Ectodermal cell (in vitro differentiated cells): Measurements from ENCODE around the gene RBL2.

Experiments
- H3K27ac ChIP-seq: 2 replicates; pipeline ENCODE4 v1.7.0; 2013; ENCODE audit warnings: mild to moderate bottlenecking, low read depth, low read length; ENCODE audit not compliant: insufficient read depth, poor library complexity, severe bottlenecking
- H3K27me3 ChIP-seq: 2 replicates; pipeline ENCODE4 v1.7.0; 2013; ENCODE audit warnings: mild to moderate bottlenecking, low read length; ENCODE audit not compliant: insufficient read depth, control insufficient read depth, poor library complexity, severe bottlenecking
- H3K36me3 ChIP-seq: one replicate; pipeline ENCODE4 v1.7.0; 2013; ENCODE audit warnings: low read length; ENCODE audit not compliant: control insufficient read depth, insufficient read depth
- H3K4me1 ChIP-seq: one replicate; pipeline ENCODE4 v1.7.0; 2013; ENCODE audit warnings: low read length; ENCODE audit not compliant: control insufficient read depth, insufficient read depth
- H3K4me3 ChIP-seq: 2 replicates; pipeline ENCODE4 v1.7.0; 2013; ENCODE audit warnings: low read depth, low read length, control low read depth; ENCODE audit not compliant: insufficient read depth
- H3K9me3 ChIP-seq: 2 replicates; pipeline ENCODE4 v1.7.0; 2013; ENCODE audit warnings: mild to moderate bottlenecking, low read length, moderate library complexity; ENCODE audit not compliant: control insufficient read depth
- WGBS, 2 experiments: methylation state at CpG; one replicate each; pipeline ENCODE4 v1.1.7; 2013; ENCODE audit warnings: missing lambda C conversion rate in 2 of 2; 5-methylcytosine and 5-hydroxymethylcytosine counted together

Gene RBL2

DNA sequence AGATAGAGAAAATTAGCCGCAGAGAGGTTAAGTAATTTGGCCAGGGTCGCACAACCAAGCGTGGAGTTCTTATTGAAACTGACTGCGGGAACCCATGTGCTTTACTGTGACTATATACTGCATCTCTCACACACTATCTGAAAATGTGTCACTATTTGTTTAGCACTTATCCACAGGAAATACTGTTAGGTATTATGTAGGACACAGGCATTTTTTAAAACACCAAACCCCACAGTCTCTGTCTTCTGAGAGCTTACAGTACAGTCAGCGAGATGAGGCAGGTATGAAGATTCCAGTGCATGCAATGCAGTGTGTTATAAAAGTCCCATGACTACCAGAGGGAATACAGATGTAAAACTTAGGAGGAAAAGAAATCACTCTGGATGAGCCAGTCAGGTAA is 11.3 kb downstream of the RBL2 start:
- no peak overlapping the region for H3K27ac ChIP-seq
- H3K4me1 ChIP-seq: no peaks in the 10 kb centered on the region
- H3K27me3 ChIP-seq: no peaks in the 10 kb centered on the region
- no peaks in the 10 kb centered on the region for H3K9me3 ChIP-seq
- WGBS, 2 experiments: 94 to 97% methylated on average over 5 of the region's 5 CpGs
- no peak overlapping the region for H3K4me3 ChIP-seq
- H3K36me3 ChIP-seq: no peaks in the 10 kb centered on the region

DNA sequence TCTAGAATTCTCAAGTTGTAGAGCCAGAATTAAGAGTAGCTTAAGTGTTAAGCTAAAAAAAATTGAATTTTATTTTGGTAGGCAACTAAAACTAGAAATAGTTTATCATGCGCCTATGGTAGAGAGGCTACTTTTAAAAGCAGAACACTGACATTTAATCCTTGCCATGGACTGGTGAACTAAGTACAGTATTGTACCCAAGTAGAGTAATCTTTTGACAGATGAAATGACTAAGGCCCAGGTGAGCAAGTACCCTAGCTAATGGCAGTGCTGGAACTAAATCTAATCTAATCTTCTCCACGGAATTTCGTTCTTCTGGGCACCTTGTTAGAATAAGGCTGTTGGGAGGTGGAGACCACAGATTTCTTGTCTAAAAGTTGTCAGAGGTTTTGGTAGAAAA is 11.8 kb downstream of the RBL2 start:
- Histone ChIP-seq H3K4me1 (no peaks in the 10 kb centered on the region), H3K4me3 (no peak overlapping the region), H3K9me3 (no peaks in the 10 kb centered on the region), H3K27ac (no peak overlapping the region), H3K27me3 (no peaks in the 10 kb centered on the region), H3K36me3 (no peaks in the 10 kb centered on the region)
- WGBS, 2 experiments: 82 to 85% methylated on average over 3 of the region's 3 CpGs

DNA sequence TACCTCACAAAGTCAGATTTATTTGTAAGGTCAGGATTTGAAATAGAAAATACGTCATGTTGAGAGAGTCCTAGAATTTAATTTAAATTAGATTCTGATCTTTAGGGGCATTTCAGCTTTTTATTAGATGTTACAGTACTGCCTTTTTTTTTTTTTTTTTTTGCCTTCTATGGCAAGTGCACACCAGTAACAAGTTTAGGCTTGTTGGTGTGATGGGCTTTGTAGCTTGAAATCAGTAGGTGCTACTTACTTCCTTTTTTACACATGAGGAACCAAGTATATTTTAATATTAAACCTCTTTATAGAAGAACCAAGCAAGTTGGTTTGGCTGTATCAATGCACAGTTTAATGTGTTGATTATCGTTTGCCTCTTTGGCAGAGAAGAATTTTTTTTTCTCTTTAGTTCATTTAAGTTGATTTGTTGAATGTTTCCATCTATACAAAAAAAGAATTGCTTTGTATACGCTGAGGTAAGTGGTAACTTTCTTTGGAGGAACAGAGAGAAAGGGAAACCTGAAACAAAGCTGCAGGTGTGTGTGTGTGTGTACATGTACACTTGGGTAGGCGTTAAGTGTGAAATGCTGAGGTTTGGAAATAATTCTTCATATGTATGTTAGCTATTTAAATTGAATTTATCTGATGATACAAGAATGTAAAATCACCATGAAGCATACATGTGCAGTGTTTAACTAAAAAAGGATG is 15.7 kb downstream of the RBL2 start:
- Histone ChIP-seq H3K9me3 (no peaks in the 10 kb centered on the region), H3K27ac (no peak overlapping the region), H3K36me3 (peaks cover 3% of the 10 kb centered on the region), H3K4me3 (no peak overlapping the region), H3K4me1 (no peaks in the 10 kb centered on the region), H3K27me3 (no peaks in the 10 kb centered on the region)
- WGBS, 2 experiments: 90 to 94% methylated on average over 3 to 4 of the region's 4 CpGs

DNA sequence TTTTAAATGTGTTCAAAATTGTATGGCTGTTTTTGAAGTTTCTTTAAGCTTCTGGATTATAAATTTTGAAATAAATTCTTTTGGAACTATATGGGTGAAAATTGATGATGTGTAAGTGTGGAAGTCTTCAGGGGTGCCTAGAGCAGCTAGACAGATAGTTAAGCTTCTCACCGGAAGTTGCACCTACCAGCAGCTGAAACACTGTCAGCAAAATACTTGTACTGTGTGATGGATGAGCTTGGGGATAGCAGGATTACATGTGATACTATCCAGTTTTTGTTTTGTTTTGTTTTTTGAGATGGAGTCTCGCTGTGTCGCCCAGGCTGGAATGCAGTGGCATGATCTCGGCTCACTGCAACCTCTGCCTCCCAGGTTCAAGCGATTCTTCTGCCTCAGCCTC is 19.7 kb downstream of the RBL2 start:
- H3K4me1 ChIP-seq: no peaks in the 10 kb centered on the region
- no peaks in the 10 kb centered on the region for H3K9me3 ChIP-seq
- no peaks in the 10 kb centered on the region for H3K27me3 ChIP-seq
- no peak overlapping the region for H3K27ac ChIP-seq
- 91 to 94% methylated on average over 5 of the region's 5 CpGs for WGBS, 2 experiments
- H3K4me3 ChIP-seq: no peak overlapping the region
- H3K36me3 ChIP-seq: peaks cover 13% of the 10 kb centered on the region

DNA sequence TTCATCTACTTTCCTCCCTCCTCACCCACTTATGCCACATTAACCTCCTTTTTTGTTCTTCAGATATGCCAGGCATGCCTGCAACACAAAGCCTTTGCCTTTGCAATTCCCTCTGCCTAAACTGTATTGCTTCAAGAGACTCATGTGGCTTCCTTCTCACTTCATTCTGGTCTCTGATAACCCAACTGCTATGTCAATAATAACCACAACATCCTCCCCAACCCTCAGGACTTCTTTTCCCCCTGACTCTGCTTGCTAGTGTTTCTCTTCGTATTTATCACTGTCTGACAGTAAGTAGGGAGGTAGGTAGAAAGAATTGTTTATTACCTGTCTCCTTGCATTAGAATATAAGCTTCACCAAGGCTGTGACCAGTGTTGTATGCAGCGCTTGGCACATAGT is 22.4 kb downstream of the RBL2 start:
- no peaks in the 10 kb centered on the region for H3K4me1 ChIP-seq
- H3K9me3 ChIP-seq: no peaks in the 10 kb centered on the region
- no peaks in the 10 kb centered on the region for H3K27me3 ChIP-seq
- no peak overlapping the region for H3K27ac ChIP-seq
- H3K4me3 ChIP-seq: no peak overlapping the region
- WGBS, 2 experiments: 97 to 98% methylated on average over 2 of the region's 2 CpGs
- peaks cover 13% of the 10 kb centered on the region for H3K36me3 ChIP-seq

DNA sequence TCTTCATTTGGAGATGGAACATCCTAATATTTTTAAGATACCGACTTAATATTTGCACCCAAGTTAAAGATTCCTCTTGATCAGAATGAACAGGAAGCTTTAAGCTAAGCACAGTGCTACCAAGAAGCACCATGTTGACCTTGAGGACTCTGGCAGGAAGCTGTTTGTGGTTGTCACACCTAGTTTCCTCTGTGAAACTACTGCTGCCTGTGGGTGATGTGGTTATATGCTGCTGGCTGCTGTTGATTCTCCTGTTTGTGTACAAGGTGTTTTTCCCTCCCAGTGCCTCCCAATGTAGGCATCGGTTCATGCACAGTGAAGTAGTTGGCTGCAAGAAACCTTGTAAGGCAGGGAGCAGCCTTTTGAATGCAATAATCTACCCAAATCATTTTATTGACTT is 23.4 kb downstream of the RBL2 start:
- H3K27me3 ChIP-seq: no peaks in the 10 kb centered on the region
- no peaks in the 10 kb centered on the region for H3K9me3 ChIP-seq
- no peak overlapping the region for H3K27ac ChIP-seq
- 93 to 100% methylated on average over 2 of the region's 2 CpGs for WGBS, 2 experiments
- no peaks in the 10 kb centered on the region for H3K4me1 ChIP-seq
- peaks cover 17% of the 10 kb centered on the region for H3K36me3 ChIP-seq
- H3K4me3 ChIP-seq: no peak overlapping the region

DNA sequence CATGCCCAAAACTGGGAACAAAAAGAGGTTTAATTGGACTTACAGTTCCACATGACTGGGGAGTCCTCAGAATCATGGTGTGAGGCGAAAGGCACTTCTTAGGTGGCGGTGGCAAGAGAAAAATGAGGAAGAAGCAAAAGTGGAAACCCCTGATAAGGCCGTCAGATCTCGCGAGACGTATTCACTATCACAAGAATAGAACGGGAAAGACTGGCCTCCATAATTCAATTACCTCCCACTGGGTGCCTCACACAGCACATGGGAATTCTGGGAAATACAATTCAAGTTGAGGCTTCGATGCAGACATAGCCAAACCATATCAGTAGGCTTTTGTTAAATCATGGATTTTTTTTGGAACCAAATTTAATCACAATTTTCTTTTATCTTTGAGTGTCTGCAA is 24.4 kb downstream of the RBL2 start:
- WGBS, 2 experiments: 93 to 95% methylated on average over 8 of the region's 8 CpGs
- Histone ChIP-seq H3K4me1 (no peaks in the 10 kb centered on the region), H3K4me3 (no peak overlapping the region), H3K27ac (no peak overlapping the region), H3K9me3 (no peaks in the 10 kb centered on the region), H3K36me3 (peaks cover 20% of the 10 kb centered on the region), H3K27me3 (no peaks in the 10 kb centered on the region)

DNA sequence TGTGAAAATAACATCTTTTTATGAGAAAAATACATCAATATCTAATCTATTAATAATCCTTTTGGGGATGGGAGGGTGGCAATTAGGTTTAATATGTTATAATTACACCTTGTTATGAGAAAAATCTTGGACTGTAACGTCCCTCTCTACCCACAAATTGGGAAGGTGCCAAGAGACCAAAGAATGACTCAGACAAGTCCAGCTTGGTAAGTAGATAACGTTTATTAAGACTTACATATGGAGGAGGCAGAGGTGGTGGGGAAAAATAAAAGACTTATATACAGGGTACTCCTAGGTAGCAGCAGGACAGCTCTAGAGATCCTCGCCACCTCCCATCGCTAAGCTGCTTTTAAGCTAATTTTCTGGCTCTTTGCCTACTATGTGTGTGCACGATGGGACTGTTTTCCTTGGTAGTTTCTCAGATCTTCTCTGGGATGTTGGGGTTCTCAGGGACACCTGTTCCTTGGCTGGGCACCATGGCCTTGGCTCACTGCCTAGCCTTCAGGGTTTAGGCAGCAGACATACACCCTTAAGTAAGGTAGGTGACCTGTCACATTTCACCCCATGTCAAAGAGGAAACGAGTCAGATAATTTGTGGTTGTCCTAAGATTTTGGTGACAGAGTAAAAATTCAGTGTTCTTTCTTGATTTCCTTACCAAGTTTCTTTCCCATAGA is 31.5 kb downstream of the RBL2 start:
- Histone ChIP-seq H3K36me3 (peaks cover 21% of the 10 kb centered on the region), H3K9me3 (no peaks in the 10 kb centered on the region), H3K27me3 (no peaks in the 10 kb centered on the region), H3K4me1 (no peaks in the 10 kb centered on the region), H3K27ac (no peak overlapping the region), H3K4me3 (no peak overlapping the region)
- WGBS, 2 experiments: 92 to 94% methylated on average over 6 of the region's 6 CpGs

DNA sequence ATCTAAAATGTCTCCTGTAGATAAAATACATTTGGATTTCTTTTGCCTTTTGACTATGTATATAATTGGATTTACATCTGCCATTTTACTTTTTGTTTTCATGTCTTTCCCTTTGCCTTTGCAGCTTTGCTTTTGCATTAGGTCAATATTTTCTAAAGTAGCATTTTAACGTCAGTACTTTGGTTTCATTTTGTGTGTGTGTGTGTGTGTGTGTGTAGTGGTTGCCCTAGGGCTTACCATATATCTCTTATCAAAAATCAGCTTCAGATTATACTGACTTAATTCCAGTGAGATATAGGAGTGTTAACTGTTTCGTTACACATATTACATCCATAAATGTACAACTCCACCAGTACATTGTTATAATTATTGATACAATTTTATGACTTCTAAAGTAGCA is 42.6 kb downstream of the RBL2 start:
- Histone ChIP-seq H3K9me3 (no peaks in the 10 kb centered on the region), H3K27ac (no peak overlapping the region), H3K4me3 (no peak overlapping the region), H3K36me3 (peaks cover 19% of the 10 kb centered on the region), H3K4me1 (no peaks in the 10 kb centered on the region), H3K27me3 (no peaks in the 10 kb centered on the region)
- no CpG with 5 or more reads among the region's 2 CpGs for WGBS, 2 experiments

DNA sequence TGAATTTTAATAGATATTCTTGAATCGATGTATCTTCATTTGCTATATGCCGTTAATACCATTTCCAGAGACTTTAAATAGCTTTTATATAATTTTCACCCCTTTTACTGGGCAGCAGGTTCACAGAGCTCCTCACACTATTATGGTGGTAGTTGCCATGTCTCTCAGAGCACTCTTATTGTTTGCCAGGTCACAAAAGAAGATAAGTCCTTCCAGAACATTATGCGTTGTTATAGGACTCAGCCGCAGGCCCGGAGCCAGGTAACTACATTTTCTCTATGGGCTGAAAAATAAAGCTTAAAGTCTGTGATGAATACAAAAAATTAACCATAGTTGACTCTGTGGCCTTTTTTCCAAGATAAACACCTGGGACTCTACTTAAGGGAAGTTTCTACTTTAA is 44.7 kb downstream of the RBL2 start:
- H3K4me3 ChIP-seq: no peak overlapping the region
- 96 to 100% methylated on average over 3 to 5 of the region's 5 CpGs for WGBS, 2 experiments
- H3K4me1 ChIP-seq: no peaks in the 10 kb centered on the region
- no peaks in the 10 kb centered on the region for H3K27me3 ChIP-seq
- peaks cover 18% of the 10 kb centered on the region for H3K36me3 ChIP-seq
- H3K27ac ChIP-seq: no peak overlapping the region
- no peaks in the 10 kb centered on the region for H3K9me3 ChIP-seq
